Central memory CD4-positive, alpha-beta T cell (primary cell): ENCODE results near the gene FOXO3B.
"Not testable (repeated sequence)": the region's sequence is repeated elsewhere in the genome, so short reads cannot be mapped to it uniquely, and the experiment has no call there.

Experiments
- DNase-seq: peaks from one replicate; pipeline ENCODE4 v3.0.0; 2022
- total RNA-seq, 3 experiments: gene quantifications; one replicate each; lab custom pipeline; 2026; lab: John Stamatoyannopoulos, UW

The FOXO3B gene
- 8.7 to 11.6 (median 10.8) reads per million in 3 experiments for total RNA-seq

DNA sequence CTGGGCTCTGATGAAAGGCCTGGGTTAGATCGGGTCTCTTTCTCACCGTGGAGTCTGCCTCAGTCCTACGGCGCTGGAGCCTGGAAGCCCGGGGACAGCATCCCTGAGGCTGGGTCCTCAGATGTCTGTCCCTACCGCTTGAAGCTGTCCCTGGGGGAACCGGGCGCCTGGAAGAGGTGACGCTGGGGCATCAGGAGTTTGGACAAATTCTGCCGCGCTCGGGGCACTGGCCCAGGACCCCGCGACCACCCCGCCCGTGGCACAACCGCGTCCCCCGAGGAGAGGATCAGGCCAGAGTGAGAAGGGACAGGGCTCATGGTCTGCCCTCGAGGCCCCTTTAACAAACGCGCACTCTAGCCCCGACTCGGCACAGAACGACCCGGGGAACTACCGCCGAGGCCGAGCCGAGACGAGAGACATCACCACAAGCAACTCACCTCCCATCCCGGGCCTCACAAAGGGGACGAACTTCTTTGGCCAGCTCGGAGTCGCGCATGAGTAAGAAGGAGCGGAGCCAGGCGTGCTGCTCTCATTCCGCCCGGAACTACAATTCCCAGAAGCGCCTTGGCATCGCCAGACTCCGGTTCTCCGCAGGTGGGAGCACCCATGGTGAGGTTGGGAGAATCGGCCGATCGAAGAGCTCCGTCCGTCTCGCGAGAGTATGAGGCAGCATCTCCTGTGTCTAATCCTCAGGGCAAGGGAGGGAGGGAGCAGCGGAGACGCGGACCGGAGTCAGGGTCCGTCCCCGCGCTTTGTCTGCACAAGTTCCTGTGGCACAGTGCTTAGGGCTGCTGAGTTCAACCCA lies at the start of gene FOXO3B:
TSS of gene FOXO3B (minus strand) at position 548 of the 805 bp plus-strand sequence. CDS start 663 bp downstream, outside the sequence.
- peak; percentile 34 for DNase-seq

DNA sequence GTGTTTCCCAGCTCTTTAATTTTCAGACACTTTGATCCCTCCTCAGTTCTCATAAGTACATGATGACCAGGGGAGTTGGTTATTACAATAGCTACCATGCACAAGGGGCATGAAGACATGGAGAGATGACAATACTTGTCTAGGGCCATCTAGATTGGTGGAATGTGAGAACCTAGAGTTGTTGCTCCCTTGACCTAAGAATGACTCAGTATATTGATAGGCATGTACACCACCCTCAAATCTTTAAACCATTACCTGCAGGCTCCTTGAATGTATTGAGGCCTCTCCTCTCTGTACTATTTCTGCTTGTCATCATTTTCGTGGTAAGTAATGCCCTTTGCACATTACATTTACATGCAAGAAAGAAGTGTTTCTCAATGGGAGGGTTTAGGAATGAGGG lies 41.4 kb upstream of the FOXO3B start:
- not testable (repeated sequence) for DNase-seq

DNA sequence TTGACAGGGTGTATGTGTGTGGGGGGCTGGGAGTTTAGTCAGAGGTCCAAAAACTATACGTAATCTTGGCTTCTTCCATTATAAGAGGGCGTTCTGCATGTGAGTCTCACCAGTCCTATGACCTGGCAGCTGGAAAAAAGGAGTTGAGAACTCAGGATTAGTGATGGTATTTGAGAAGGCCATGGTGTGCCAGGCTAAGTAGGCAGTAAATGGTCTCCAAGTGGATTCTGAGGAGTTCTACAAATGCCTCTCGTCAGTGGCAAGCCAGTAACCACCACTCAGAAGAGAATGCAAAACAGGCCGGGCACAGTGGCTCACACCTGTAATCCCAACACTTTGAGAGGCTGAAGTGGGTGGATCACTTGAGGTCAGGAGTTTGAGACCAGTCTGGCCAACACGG lies 40.5 kb upstream of the FOXO3B start:
- not testable (repeated sequence) for DNase-seq

DNA sequence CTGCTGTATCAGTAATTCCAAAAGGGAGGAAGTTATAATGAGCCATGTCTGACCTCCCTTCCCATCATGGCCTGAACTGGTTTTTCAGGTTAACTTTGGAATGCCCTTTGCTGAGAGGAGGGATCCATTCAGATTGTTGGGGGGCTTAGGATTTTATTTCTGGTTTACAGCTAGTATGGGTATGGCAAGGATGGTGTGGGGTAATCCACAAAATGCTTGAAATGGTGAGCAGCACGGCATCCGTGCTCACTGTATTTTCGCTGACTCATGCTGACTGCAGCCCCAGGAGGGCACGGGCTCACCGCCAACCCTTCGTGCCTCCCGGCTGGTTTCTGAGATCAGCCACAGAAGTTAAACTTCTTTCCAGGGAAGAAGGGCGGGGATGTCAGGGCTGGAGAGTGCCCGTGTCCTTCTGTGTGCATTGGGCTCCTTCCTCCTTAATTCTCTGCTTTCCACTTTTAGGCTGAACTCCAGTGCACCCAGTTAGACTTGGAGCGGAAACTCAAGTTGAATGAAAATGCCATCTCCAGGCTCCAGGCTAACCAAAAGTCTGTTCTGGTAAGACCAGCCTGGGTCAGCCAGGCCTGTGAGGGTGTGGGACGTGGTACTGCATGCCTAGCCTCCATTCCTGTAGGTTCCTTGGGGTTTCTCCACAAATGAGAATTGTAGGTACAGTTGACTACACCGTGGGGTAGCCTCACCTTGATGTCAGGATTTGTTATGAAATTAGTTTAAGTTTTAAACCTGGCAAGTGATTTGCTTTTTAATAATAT lies 39.8 kb upstream of the FOXO3B start:
- DNase-seq = not testable (repeated sequence)

DNA sequence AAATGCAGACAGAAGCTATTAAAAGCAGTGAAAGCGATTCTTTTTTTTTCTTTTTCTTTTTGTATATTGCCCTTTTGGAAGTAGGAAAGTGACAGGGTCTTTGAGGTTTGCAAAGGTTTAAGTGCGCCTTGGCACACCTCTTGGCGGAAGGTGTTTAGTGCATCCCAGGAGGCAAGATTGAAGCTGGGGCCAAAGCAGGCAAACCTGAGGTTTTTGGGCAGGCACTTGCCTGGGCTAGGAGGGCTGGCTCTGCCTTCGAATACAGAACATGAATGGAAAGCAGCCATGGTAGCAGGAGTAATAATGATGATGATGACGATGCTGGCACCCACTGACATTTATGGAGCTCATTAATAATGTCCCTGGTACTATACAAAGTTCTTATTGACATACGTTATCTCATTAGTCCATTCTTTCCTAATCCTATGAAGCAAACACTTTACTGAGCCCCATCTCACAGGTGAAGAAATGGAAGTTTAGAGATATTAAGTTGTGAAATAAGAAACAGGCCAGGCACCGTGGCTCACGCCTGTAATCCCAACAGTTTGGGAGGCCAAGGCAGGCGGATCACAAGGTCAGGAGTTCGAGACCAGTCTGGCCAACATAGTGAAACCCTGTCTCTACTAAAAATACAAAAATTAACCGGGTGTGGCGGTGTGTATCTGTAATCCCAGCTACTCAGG lies 37.5 kb upstream of the FOXO3B start:
- DNase-seq = not testable (repeated sequence)

DNA sequence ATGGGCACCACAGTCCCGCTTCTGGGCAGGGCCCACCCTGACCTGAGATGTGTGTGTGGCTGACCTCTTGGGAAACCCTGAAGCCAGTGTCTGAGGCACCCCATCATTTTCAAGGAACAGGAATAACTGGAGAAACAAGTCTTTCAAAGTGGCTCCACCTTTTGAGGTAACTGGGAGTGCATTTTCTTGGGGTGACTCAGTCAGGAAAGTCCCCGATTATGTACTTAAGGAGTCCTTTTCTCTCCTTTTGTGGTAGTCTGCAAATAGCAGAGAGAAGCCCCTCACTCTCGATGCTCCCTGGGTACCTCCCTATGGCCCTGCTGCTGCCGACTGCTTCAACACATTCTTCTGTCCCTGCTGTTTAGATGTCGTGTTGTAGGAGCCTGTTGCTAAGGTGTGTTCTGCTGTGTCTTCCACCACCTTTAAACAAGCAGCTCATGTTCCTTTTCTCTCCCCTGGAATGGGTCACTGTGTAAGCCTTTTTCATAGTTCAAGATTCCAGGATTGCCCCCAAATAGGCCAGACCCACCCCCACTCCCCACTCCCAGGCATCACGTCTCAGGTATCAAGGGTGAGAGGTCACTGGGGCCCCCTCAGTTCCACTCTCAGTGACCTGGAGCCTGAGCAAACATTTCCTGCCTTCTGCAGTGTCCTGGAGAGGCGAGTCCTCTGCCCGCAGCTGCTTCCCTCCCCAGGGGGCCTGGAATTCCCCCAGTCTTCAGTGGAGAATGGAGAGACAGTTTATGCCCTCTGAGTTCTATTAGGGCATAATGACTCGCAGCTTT lies 36.7 kb upstream of the FOXO3B start:
- not testable (repeated sequence) for DNase-seq

DNA sequence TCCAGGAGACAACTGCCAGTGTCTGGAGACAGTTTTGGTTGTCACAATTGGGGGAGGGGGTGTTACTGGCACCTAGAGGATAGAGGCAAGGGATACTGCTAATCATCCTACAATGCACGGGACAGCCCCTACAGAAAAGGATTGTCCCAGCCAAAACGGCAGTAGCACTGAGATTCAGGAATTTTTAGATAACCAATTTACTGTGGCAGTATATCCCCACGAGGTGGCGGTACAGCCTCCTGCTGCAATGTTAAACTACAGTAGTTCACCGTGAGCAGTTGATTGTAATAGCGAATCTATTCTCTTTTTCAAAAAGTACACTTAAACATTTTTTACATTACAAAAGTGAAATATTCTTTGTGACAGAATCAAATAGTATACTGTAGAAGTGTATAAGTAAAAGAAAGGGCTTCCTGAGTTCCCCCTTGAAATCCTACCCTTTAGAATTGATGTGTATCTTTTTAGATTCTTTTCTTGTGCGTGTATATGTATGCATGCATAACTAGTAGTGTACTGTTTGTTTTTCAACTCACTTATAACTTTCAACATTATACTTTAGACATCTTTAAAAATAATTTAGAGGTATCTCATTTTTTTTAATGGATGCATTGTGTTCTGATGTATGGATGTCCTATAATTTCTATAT lies 30.4 kb upstream of the FOXO3B start:
- peak; percentile 33 for DNase-seq

DNA sequence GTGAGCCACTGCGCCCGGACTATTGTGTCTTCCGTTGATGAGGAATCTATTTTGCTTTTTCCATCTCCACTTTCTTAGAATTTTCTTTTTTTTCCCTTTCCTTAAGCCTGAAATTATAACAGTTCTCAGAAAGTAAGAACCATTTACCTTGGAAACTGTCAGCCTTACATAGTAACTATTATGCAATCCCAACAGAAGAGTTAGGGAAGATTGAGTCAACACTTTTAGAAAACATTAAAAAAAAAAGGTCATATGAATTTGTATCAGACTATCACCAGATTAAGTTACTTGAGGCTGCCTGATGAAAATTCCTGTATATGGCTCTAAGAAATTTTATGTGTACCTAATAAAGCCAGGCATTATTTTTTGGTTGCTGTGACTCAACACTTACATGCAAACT lies 26.1 kb upstream of the FOXO3B start:
- DNase-seq = not testable (repeated sequence)

DNA sequence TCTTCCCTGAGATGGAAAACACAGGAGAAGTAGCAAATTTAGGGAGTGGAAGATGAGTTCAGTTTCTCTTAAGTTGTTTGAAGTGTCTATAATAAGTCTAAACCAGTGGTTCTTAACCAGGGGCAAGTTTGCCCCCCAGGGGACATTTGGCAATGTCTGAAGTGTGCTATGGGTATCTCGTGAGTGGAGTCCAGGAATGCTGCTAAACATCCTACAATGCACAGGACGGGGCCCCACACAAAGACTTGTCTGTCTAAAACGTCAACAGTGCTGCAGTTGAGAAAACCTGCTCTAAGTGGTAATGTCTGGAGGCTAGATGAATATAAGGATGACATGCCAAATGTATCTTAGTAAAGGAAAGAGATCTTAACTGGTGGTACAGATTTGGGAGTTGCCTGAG lies 23.8 kb upstream of the FOXO3B start:
- not testable (repeated sequence) for DNase-seq

DNA sequence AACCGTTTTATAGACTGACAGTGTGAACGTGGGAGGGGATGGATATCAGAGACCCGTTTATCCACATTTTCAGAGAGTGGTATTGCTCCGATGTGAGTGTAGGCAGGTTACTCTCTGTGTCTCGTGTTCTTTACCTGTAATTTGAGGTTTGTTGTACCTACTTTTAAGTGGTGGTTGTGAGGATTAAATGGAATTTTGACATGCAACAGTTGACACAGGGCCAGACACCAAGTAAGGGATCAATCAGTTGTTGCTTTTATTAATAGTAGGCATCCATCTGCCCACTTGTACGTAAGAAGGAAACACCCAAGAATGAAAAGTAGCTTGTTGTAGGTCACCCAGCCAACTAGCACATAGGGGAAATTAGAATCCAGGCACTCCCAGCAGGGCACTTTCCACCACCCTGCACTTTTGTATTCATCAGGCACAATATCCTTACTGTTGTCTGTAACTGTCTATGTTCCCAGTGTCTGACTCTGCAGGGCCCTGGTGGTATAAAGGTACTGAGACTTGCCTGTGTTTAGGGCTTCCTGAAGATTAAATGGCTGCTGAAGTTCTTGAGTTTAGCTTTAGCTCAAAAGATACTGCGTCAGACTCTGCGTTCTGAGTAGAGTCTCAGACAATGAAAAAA lies 16.5 kb upstream of the FOXO3B start:
- DNase-seq = not testable (repeated sequence)

DNA sequence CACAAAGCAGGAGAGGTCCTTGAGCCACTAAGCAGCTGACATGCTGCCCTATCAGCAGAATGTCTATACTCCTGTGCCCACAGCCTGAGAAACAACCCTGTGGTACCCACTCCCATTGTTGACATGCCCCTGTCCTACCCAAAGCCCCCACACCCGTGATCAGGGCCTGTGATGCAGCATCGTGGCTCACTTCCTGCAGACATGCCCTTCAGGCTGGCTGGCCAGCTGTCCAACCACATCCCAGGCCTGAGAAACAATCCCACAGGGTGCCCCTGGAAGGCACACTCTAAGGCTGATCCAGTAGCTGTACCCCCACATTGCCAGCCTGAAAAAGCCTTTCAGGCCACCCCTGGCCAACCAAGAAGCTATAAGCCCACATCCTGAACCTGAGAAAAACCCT lies 13.0 kb upstream of the FOXO3B start:
- DNase-seq = not testable (repeated sequence)

DNA sequence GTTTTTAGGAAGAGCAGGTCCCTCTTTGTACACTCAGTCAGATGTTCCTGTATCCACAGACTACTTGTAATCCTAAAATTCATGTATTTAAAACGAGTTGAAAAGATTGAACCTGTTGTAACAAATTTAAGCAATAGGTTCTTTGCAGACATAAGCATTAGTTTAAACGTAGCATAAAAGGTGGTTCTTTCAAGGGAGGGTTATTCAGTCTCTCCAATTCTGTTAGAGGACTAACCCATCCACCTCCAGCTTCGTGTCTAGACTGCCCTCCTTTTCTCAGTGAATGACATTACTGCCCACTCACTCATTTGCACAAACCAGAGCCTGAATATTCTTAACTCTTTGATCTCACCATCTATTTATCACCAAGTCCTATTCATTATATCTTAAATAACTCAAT lies 554 bp upstream of the FOXO3B start:
- not testable (repeated sequence) for DNase-seq

DNA sequence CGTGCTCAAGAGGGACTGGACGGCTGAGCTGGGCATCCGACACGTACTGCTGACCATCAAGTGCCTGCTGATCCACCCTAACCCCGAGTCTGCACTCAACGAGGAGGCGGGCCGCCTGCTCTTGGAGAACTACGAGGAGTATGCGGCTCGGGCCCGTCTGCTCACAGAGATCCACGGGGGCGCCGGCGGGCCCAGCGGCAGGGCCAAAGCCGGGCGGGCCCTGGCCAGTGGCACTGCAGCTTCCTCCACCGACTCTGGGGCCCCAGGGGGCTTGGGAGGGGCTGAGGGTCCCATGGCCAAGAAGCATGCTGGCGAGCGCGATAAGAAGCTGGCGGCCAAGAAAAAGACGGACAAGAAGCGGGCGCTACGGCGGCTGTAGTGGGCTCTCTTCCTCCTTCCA lies 4.7 kb downstream of the FOXO3B start:
- DNase-seq = not testable (repeated sequence)

DNA sequence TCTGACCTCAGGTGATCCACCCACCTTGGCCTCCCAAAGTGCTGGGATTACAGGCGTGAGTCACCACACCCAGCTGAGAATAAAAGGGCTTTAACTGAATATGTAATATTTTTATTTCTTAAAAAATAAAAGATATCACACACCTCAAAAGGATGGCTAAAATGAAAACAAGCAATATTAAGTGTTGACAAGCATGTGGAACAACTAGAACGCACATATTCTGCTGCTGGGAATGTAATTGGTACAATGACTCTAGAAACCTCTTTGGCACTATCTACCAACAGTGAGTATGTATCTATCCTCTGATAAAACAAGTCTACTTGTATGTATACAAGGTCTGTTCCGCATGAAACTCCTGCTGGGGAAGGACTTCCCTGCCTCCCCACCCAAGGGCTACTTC lies 5.2 kb downstream of the FOXO3B start:
- DNase-seq = not testable (repeated sequence)

DNA sequence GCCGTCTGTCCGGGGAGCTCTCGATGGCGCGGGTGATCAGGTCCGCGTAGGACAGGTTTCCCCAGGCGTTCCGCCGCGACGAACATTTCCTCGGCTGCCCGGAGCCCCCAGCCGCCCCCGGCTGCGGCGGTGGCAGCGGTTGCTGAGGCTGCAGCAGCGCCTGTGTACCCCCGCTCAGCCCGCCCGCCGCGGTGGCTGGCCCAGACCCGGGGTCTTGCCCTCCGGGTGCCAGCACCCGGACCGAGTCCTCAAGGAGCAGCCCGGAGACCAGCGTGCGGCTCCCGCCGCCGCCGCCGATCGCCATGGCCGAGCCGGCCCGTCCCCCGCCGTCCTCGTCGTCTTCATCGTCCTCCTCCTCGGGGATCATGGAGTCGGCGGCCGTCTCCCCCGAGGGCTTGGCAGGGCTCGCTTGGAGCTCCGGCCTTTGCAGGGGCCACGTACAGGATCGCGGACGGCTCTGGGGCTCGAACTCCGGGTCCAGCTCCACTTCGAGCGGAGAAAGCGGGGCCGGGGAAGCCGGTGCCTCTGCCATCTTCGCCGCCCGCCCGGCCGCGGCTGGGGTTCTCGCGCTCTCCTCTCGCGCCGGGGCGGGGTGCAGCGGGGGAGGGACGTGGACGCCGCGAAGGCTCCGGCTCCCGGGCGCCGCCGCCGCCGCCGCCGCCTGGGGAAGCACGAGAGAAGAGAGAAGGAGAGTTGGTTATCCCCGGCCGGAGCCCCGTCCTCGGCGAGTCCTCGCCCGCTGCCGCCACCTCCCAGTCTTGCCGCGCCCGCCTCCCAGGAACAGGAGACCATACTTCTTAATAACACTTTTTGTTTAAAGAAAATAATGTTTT lies 9.5 kb downstream of the FOXO3B start:
- not testable (repeated sequence) for DNase-seq

DNA sequence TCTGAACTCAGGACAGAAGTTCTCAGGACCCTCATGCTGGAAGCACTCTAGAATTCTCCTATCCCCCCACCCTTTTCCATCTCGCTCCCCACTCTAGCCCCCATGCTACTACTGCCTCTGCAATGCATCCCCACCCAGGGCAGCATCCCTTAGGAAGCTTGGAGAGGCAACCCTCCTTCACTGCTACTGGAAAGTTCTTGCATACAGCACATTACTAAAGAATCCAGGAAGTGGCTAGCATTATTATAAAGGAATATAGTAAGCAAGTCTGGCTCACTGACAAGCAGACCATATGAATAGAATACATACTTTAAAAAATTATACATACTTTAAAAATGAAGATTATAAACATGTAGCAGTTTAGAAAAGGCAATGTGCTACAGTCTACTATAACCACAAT lies 13.5 kb downstream of the FOXO3B start:
- DNase-seq = not testable (repeated sequence)

DNA sequence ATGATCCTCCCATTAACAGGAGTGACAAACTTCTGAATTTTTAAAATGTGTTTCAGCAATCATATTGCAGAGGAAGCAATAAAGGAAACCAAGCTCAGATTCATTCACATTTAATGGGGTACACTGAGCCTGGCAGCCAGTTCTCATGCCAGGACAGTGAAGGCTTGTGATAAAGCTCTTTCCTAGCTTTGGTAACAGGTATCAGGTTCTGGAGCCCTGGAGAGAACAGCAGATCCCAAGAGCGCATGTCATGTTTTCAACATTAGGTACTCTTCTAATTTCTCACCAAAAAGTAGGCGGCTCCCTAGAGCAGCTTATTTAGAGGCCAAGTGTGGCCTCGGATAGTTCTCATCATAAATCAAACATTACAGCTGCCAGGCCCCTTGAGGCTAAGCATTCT lies 14.6 kb downstream of the FOXO3B start:
- not testable (repeated sequence) for DNase-seq

DNA sequence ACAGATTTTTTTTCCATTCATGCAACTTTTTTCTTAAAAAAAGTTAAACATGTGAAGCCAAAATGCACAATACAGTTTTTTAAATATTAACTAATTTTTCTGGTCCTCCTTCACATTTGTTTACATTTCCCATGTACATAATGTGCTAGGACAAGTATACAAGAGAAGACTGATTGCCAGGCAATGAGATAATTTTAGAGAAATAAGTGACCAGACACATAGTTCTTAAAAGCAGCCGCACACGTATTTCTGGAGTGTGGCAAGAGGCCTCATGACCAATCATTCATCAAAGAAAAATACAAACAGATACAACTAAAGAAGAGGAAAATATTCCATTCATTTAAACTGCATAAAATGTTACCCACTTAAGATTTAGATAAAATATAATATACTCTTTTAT lies 15.8 kb downstream of the FOXO3B start:
- not testable (repeated sequence) for DNase-seq

DNA sequence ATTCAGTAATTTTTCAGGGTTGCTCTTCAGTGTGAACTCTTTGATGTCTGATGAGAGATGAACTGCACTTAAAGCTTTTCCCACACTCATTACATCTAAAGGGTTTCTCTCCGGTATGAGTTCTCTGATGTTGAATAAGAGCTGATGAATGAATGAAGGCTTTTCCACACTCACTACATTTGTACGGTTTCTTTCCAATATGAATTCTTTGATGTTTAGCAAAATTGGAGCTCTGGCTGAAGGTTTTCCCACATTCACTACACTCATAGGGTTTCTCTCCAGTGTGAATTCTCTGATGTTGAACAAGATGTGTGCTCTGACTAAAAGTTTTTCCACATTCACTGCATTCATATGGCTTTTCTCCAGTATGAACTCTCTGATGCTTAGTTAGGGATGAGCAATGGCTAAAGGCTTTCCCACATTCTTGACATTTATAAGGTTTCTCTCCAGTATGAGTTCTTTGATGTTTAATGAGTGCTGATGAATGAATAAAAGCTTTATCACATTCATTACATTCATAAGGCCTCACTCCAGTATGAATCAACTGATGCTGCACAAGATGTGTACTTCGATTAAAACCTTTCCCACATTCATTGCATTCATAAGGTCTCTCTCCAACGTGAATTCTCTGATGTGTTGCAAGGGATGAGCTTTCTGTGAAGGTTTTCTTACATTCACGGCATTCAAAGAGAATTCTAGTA lies 20.0 kb downstream of the FOXO3B start:
- not testable (repeated sequence) for DNase-seq

DNA sequence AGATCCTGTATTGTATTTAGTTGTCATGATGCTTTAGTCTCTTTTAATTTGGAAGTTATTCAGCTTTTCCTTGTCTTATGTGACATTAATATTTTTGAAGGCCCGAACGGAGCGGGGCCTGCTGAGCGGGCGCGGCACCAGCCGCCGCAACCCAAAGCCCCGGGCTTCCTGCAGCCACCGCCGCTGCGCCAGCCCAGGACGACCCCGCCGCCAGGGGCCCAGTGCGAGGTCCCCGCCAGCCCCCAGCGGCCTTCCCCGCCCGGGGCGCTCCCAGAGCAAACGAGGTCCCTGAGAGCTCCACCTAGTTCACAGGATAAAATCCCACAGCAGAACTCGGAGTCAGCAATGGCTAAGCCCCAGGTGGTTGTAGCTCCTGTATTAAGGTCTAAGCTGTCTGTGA lies 32.0 kb downstream of the FOXO3B start:
- not testable (repeated sequence) for DNase-seq
